ENCODE results near the gene CABLES1. TPM values are rescaled to one million over a fixed set of nuclear protein-coding genes. Genes with fewer than 3 reads are reported as not detected.

CABLES1 gene
- polyA plus RNA-seq, 1 donor (not counting 4 experiments of a cell fraction or from before 2014, with no cell fraction given) = 1.00 TPM

DNA sequence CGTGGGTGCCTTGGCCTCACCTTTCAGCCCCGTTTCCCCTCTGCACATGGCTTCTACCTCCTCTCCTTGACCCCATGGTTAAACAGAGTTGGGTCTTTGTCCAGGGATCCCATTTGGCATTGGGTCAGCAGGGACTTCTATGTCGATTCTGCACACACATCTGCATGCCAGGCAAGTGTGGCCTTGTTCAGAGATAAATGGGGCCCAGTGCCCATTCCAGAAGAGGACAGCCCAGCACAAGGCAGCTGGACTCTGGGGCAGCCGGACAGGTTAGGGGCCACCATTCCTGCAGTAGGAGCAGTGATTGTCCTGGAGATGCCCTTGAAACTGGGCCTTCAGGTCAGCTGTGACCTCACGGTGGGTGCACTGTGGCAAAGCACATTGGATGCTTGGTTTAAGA, 13.1 kb downstream of the CABLES1 start:
- Histone ChIP-seq H3K4me3 (ENCODE audit: control insufficient read depth in 2 of 3, extremely low read depth in 1 of 3, insufficient read depth in 2 of 3, low read depth in 1 of 3, low read length in 3 of 3) (no peak overlapping the region), H3K9me1 (ENCODE audit: control insufficient read depth, extremely low read depth, insufficient read depth, low read length) (no peaks in the 10 kb centered on the region), H3K4me1 (ENCODE audit: control insufficient read depth, extremely low read depth, insufficient read depth, low read length) (peaks cover 10% of the 10 kb centered on the region), H3K4me2 (ENCODE audit: control insufficient read depth, extremely low read depth, insufficient read depth, low read depth, low read length) (no peak overlapping the region), H3K27me3 (ENCODE audit: control insufficient read depth, extremely low read depth, insufficient read depth, low read length) (no peaks in the 10 kb centered on the region), H3K79me2 (ENCODE audit: control insufficient read depth, insufficient read depth, low read length) (no peaks in the 10 kb centered on the region), H3K9ac (ENCODE audit: control insufficient read depth, extremely low read depth, insufficient read depth, low read length) (no peak overlapping the region), H3K36me3 (ENCODE audit: control insufficient read depth in 2 of 2, extremely low read depth in 1 of 2, insufficient read depth in 2 of 2, low read length in 2 of 2) (no peaks in the 10 kb centered on the region), H4K20me1 (ENCODE audit: control insufficient read depth, extremely low read depth, insufficient read depth, low read length) (no peaks in the 10 kb centered on the region), H3K27ac (ENCODE audit: control insufficient read depth, insufficient read depth, low read length) (no peak overlapping the region), H2AFZ (ENCODE audit: control insufficient read depth, low read length) (no peak overlapping the region), H3K9me3 (ENCODE audit: control insufficient read depth, low read depth, low read length) (no peaks in the 10 kb centered on the region)
- dilution Hi-C loops (cut with MboI; ENCODE audit: extremely low pct_ligation_motif_present, low sequenced_read_pairs) = no loop called here
- TF ChIP-seq, protein P1, sequence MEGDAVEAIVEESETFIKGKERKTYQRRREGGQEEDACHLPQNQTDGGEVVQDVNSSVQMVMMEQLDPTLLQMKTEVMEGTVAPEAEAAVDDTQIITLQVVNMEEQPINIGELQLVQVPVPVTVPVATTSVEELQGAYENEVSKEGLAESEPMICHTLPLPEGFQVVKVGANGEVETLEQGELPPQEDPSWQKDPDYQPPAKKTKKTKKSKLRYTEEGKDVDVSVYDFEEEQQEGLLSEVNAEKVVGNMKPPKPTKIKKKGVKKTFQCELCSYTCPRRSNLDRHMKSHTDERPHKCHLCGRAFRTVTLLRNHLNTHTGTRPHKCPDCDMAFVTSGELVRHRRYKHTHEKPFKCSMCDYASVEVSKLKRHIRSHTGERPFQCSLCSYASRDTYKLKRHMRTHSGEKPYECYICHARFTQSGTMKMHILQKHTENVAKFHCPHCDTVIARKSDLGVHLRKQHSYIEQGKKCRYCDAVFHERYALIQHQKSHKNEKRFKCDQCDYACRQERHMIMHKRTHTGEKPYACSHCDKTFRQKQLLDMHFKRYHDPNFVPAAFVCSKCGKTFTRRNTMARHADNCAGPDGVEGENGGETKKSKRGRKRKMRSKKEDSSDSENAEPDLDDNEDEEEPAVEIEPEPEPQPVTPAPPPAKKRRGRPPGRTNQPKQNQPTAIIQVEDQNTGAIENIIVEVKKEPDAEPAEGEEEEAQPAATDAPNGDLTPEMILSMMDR (optimal IDR thresholded peaks at IDR 0.05 in 1 of 3, IDR thresholded peaks at IDR 0.05 in 1 of 3, conservative IDR thresholded peaks at IDR 0.05 in 1 of 3; ENCODE audit: extremely low read depth in 1 of 3, insufficient read depth in 2 of 3, low read length in 3 of 3) = no peak
- no peak for TF ChIP-seq EZH2 (IDR thresholded peaks at IDR 0.05; ENCODE audit: low read length)
- no peak for FAIRE-seq
- DNase-seq (ENCODE audit: low read depth, low spot score) = no peak

DNA sequence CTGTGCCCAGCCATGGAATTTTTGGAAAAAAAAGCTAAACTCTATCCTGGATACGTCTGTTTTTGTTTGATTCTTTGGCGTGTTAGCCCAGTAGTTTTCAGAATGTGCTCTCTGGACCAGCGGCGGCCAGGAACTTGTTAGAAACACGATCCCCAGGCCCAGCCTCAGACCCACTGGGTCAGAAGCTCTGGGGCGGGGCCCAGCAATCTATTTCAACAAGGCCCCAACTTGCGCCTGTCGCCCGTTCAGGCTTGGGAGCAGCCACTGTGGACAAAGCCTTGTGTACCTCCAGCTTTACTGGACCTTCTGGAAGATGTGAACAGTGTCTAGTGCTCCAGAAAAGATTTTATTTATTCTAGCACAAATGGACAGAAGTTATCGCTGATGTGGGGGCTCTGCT, 14.3 kb downstream of the CABLES1 start:
- Histone ChIP-seq H3K27me3 (ENCODE audit: control insufficient read depth, extremely low read depth, insufficient read depth, low read length) (no peaks in the 10 kb centered on the region), H3K36me3 (ENCODE audit: control insufficient read depth in 2 of 2, extremely low read depth in 1 of 2, insufficient read depth in 2 of 2, low read length in 2 of 2) (no peaks in the 10 kb centered on the region), H2AFZ (ENCODE audit: control insufficient read depth, low read length) (no peak overlapping the region), H3K9ac (ENCODE audit: control insufficient read depth, extremely low read depth, insufficient read depth, low read length) (no peak overlapping the region), H3K9me1 (ENCODE audit: control insufficient read depth, extremely low read depth, insufficient read depth, low read length) (no peaks in the 10 kb centered on the region), H3K79me2 (ENCODE audit: control insufficient read depth, insufficient read depth, low read length) (no peaks in the 10 kb centered on the region), H3K4me2 (ENCODE audit: control insufficient read depth, extremely low read depth, insufficient read depth, low read depth, low read length) (no peak overlapping the region), H3K27ac (ENCODE audit: control insufficient read depth, insufficient read depth, low read length) (no peak overlapping the region), H4K20me1 (ENCODE audit: control insufficient read depth, extremely low read depth, insufficient read depth, low read length) (no peaks in the 10 kb centered on the region), H3K4me3 (ENCODE audit: control insufficient read depth in 2 of 3, extremely low read depth in 1 of 3, insufficient read depth in 2 of 3, low read depth in 1 of 3, low read length in 3 of 3) (no peak overlapping the region), H3K4me1 (ENCODE audit: control insufficient read depth, extremely low read depth, insufficient read depth, low read length) (no peaks in the 10 kb centered on the region), H3K9me3 (ENCODE audit: control insufficient read depth, low read depth, low read length) (no peaks in the 10 kb centered on the region)
- dilution Hi-C loops (cut with MboI; ENCODE audit: extremely low pct_ligation_motif_present, low sequenced_read_pairs) = no loop called here
- TF ChIP-seq, protein P1 (optimal IDR thresholded peaks at IDR 0.05 in 1 of 3, IDR thresholded peaks at IDR 0.05 in 1 of 3, conservative IDR thresholded peaks at IDR 0.05 in 1 of 3; ENCODE audit: extremely low read depth in 1 of 3, insufficient read depth in 2 of 3, low read length in 3 of 3) = no peak
- TF ChIP-seq EZH2 (IDR thresholded peaks at IDR 0.05; ENCODE audit: low read length) = no peak
- no peak for FAIRE-seq
- no peak for DNase-seq (ENCODE audit: low read depth, low spot score)

Measured in keratinocyte (primary cell).